SIG-M5 treated with dmso at 0.1 percent for 504 hours (cell line): ENCODE data around the gene DAGLA.

Experiments
- DNase-seq: peaks from one replicate; lab custom pipeline; 2025; ENCODE audit not compliant: unreplicated experiment; lab: John Stamatoyannopoulos, UW

Gene DAGLA

GRCh38 chr11:61706452-61707400 is 26.5 kb downstream of the DAGLA start:
- DNase-seq = no peak

GRCh38 chr11:61707574-61707973 is 27.4 kb downstream of the DAGLA start:
- DNase-seq = no peak

GRCh38 chr11:61709110-61709509 is 28.9 kb downstream of the DAGLA start:
- no peak for DNase-seq

GRCh38 chr11:61709572-61709971 is 29.4 kb downstream of the DAGLA start:
- DNase-seq = no peak

GRCh38 chr11:61710019-61710418 is 29.8 kb downstream of the DAGLA start:
- no peak for DNase-seq

- no peak for DNase-seq
Measured at GRCh38 chr11:61711037-61711436, 30.8 kb downstream of the DAGLA start.

- DNase-seq = no peak
Measured at GRCh38 chr11:61711498-61711897, 31.3 kb downstream of the DAGLA start.

- DNase-seq = no peak
Measured at GRCh38 chr11:61712314-61712713, 32.1 kb downstream of the DAGLA start.

- no peak for DNase-seq
Measured at GRCh38 chr11:61712846-61713245, 32.7 kb downstream of the DAGLA start.

GRCh38 chr11:61713464-61713863 is 33.3 kb downstream of the DAGLA start:
- no peak for DNase-seq

- DNase-seq = no peak
Measured at GRCh38 chr11:61713906-61714305, 33.7 kb downstream of the DAGLA start.

- DNase-seq = no peak
Measured at GRCh38 chr11:61714316-61714715, 34.1 kb downstream of the DAGLA start.

GRCh38 chr11:61714916-61715315 is 34.7 kb downstream of the DAGLA start:
- no peak for DNase-seq

- DNase-seq = no peak
Measured at GRCh38 chr11:61715867-61716266, 35.7 kb downstream of the DAGLA start.

- DNase-seq = no peak
Measured at GRCh38 chr11:61716478-61717285, 36.5 kb downstream of the DAGLA start.

GRCh38 chr11:61717286-61718033 is 37.3 kb downstream of the DAGLA start:
- no peak for DNase-seq

- no peak for DNase-seq
Measured at GRCh38 chr11:61718046-61718531, 37.9 kb downstream of the DAGLA start.

- DNase-seq = no peak
Measured at GRCh38 chr11:61718621-61719302, 38.6 kb downstream of the DAGLA start.

GRCh38 chr11:61719978-61720377 is 39.8 kb downstream of the DAGLA start:
- no peak for DNase-seq

- no peak for DNase-seq
Measured at GRCh38 chr11:61720597-61720996, 40.4 kb downstream of the DAGLA start.

GRCh38 chr11:61724437-61724836 is 44.2 kb downstream of the DAGLA start:
- no peak for DNase-seq
